NCI-H526 treated with DMSO at 0.1 percent for 48 hours (cell line): ENCODE results near the gene PPARGC1A.

Source experiments
- DNase-seq: peaks from one replicate; lab custom pipeline; 2025; lab: John Stamatoyannopoulos, UW

The PPARGC1A gene

GRCh38 chr4:23838131-23838530, 51.7 kb downstream of the PPARGC1A start:
- no peak for DNase-seq

GRCh38 chr4:23837371-23837770, 52.5 kb downstream of the PPARGC1A start:
- DNase-seq: no peak

GRCh38 chr4:23835774-23836478, 53.9 kb downstream of the PPARGC1A start:
- no peak for DNase-seq

GRCh38 chr4:23828779-23829178, 61.1 kb downstream of the PPARGC1A start:
- no peak for DNase-seq

GRCh38 chr4:23828020-23828715, 61.7 kb downstream of the PPARGC1A start:
- DNase-seq: no peak

GRCh38 chr4:23822181-23822580, 67.7 kb downstream of the PPARGC1A start:
- no peak for DNase-seq

GRCh38 chr4:23819041-23819511, 70.8 kb downstream of the PPARGC1A start:
- no peak for DNase-seq

GRCh38 chr4:23818097-23818885, 71.6 kb downstream of the PPARGC1A start:
- DNase-seq: no peak

GRCh38 chr4:23814996-23815660, 74.7 kb downstream of the PPARGC1A start:
- no peak for DNase-seq

- DNase-seq: no peak
Observed at GRCh38 chr4:23814587-23814986, 75.3 kb downstream of the PPARGC1A start.

GRCh38 chr4:23811161-23811560, 78.7 kb downstream of the PPARGC1A start:
- no peak for DNase-seq

GRCh38 chr4:23805450-23805851, 84.4 kb downstream of the PPARGC1A start:
- DNase-seq: no peak

GRCh38 chr4:23789762-23790161, 100.1 kb downstream of the PPARGC1A start:
- no peak for DNase-seq

- DNase-seq: no peak
Observed at GRCh38 chr4:23788460-23788859, 101.4 kb downstream of the PPARGC1A start.

GRCh38 chr4:23788027-23788426, 101.8 kb downstream of the PPARGC1A start:
- no peak for DNase-seq

- DNase-seq: no peak
Observed at GRCh38 chr4:23782778-23783437, 106.9 kb downstream of the PPARGC1A start.

- DNase-seq: no peak
Observed at GRCh38 chr4:23779839-23780238, 110.0 kb downstream of the PPARGC1A start.

- DNase-seq: no peak
Observed at GRCh38 chr4:23779422-23779821, 110.4 kb downstream of the PPARGC1A start.

- DNase-seq: no peak
Observed at GRCh38 chr4:23775694-23776093, 114.2 kb downstream of the PPARGC1A start.

- DNase-seq: no peak
Observed at GRCh38 chr4:23774909-23775308, 114.9 kb downstream of the PPARGC1A start.

- DNase-seq: no peak
Observed at GRCh38 chr4:23773884-23774636, 115.8 kb downstream of the PPARGC1A start.
